GM18502 (cell line): ENCODE measurements around the gene SRGAP2C.
"Not testable (repeated sequence)": the region's sequence is repeated elsewhere in the genome, so short reads cannot be mapped to it uniquely, and the experiment has no call there.

Experiments used
- ATAC-seq: cut with Tn5 transposase; IDR thresholded peaks from one replicate; pipeline ENCODE4 v1.9.1; 2021; ENCODE audit warnings: mild to moderate bottlenecking; ENCODE audit not compliant: unreplicated experiment, poor library complexity

The SRGAP2C gene

DNA sequence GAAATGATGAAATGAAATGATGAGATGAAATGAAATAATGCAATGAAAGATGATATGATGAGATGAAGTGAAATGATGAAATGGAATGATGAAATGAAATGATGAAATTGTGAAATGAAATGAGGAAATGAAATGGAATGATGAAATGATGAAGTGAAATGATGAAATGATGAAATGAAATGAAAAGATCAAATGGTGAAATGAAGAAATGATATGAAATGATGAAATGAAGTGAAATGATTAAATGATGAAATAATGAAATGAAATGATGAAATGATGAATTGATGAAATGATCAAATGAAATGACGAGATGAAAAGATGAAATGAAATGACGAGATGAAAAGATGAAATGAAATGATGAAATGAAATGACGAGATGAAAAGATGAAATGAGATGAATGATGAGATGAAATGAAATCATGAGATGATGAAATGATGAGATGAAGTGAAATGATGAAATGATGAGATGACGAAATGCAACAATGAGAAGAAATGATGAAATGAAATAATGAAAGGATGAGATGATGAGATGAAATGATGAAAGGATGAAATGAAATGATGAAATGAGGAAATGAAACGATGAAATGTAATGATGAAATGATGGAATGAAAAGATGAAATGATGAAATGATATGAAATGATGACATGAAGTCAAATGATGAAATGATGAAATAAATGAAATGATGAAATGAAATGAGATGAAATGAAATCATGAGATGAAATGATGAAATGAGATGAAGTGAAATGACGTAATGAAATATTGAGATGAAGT, 216.0 kb downstream of the SRGAP2C start:
- ATAC-seq: not testable (repeated sequence)

DNA sequence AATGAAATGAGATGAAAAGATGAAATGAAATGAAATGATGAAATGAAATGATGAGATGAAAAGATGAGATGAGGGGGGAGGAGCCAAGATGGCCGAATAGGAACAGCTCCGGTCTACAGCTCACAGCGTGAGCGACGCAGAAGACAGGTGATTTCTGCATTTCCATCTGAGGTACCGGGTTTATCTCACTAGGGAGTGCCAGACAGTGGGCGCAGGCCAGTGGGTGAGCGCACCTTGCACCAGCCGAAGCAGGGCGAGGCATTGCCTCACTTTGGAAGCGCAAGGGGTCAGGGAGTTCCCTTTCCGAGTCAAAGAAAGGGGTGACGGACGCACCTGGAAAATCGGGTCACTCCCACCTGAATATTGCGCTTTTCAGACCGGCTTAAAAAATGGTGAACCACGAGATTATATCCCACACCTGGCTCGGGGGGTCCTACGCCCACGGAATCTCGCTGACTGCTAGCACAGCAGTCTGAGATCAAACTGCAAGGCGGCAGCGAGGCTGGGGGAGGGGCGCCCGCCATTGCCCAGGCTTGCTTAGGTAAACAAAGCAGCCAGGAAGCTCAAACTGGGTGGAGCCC, 216.7 kb downstream of the SRGAP2C start:
- ATAC-seq: not testable (repeated sequence)

DNA sequence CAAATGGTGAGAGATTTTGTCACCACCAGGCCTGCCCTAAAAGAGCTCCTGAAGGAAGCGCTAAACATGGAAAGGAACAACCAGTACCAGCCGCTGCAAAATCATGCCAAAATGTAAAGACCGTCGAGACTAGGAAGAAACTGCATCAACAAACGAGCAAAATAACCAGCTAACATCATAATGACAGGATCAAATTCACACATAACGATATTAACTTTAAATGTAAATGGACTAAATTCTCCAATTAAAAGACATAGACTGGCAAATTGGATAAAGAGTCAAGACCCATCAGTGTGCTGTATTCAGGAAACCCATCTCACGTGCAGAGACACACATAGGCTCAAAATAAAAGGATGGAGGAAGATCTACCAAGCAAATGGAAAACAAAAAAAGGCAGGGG, 218.5 kb downstream of the SRGAP2C start:
- ATAC-seq: not testable (repeated sequence)

DNA sequence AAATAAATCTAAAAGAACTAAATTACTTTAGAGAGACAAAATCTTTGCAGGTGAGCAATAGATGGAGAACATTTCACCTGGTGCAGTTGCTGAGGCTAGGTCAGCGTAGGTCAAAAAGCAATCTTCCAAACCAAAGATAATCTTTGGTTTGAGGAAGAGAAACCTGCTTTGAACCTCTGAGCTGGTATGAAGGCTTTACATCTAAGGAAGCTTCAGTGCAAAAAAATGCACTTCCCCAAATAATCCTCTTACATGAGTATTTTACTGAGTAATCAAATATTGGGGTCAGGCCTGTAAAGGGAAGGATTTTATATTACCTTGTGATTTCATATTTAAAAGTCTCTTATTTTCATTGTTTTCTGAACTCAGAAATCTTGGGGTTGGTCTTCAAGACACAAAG, 223.6 kb downstream of the SRGAP2C start:
- ATAC-seq: no peak

DNA sequence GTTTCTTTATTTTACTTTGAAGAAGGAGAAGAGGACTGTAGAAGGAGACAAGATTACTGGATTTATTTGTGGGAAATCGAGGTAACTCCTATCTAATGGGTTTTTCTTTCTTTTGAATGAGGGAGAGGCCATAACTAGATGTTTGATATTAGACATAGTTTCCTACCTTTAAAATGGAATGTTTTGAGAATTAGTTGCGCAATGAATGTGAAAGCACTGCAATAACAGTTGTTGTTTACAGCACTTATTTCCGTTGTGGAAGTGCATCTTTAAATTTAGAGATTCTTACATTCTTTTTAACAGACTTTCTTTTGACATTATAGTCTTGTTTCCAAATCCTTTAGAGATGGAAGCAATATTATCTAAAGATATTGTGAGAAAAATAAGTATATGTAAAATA, 229.0 kb downstream of the SRGAP2C start:
- no peak for ATAC-seq

DNA sequence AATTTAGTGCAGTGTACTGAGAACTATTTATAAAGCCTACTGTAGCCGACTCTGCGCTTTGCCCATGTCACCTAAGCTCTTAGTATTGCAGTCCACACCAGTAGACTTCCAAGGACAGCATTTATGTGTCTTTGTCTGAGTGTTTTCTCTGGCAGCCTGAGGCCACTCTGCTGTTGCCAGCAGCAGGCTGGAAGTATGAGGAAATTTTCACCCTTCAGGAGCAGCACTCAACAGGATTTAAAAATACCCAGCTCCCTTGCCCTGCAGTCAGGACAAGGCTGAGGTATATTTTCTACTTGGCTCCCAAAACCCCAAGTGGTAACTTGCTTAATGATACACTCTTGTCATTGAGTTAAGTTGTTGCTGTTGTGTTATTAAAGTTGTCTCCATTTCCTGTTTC, 230.1 kb downstream of the SRGAP2C start:
- ATAC-seq: no peak

DNA sequence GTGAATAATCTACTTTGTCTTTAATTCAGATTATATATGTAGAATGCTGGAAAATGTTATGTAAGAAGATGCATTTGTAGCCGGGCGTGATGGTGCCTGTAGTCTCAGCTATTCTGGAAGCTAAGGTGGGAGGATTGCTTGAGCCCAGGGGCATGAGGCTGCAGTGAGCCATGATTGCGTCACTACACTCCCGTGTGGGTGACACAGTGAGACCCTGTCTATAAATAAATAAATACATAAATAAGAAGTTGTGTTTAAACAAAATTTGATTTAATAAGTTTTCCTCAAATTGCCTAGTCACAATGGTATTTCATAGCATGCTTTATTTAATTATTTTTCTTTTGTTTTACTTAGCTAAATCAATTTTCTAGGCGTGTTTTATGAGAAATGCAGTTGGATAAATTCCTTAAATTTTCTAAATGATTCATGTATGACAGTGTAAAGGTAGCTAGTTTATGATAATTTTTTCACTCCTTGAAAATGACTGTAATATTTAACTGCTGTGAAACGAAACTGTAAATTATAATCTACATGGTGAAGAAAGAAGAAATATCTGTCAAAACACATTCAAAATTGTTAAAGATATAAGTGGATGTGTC, 232.6 kb downstream of the SRGAP2C start:
- ATAC-seq: no peak

DNA sequence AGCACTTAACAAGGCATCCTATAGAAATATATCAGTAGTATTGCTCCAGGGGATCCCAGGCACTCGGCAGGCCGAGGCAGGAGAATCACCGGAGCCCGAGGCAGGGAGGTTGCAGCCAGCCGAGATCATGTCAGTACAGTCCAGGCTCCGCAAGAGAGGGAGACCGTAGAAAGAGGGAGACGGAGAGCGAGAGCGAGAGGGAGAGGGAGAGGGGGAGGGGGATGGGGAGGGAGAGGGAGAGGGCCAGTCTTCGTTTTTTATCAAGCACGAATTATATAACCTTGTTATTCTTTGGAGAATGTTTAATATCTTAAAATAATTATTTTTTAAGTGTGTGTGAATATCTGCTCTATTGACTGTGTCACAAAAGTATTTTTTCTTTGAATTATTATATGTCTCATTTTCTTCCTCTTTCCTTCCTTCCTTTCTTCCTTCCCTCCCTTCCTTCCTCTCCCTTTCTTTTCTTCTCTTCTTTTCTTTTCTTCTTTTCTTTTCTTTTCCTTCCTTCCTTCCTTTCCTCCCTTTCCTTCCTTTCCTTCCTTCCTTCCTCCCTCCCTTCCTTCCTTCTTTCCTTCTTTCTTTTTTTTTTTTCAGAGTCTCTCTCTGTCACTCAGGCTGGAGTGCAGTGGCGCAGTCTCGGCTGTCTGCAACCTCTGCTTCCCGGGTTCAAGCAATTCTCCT, 233.7 kb downstream of the SRGAP2C start:
- ATAC-seq: no peak

DNA sequence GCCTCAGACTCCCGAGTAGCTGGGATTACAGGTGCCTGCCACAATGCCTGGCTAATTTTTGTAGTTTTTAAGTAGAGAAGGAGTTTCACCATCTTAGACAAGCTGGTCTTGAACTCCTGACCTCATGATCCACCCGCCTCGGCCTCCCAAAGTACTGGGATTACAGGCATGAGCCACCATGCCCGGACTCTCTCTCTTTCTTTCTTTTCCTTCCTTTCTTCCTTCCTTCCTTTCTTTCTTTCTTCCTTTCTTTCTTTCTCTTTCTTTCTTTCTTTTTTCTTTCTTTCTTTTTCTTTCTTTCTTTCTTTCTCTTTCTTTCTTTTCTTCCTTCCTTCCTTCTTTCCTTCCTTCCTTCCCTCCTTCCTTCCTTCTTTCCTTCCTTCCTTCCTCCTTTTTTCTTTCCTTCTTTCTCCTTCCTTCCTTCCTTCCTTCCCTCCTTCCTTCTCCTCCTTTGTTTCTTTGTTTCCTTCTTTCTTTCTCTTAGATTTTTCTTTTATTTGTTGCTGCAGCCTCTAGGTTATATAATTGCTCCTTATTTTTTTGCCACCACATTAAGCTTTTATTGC, 234.4 kb downstream of the SRGAP2C start:
- not testable (repeated sequence) for ATAC-seq

DNA sequence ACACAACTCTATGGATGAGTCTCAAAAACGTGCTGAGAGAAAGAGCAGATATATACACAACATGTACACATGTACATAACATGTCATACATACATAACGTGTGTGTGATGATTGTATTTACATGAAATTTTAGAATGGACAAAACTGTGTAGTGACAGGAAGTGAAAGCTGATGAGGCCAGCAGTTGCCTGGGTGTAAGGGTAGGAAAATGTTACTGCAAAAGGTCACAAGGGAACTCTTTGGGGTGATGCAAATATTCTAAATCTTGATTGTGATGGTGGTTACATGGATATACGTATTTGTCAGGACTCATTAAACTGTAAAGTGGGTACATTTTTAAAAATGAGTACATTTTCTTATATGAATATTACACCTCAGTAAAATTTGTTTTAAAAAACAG, 236.7 kb downstream of the SRGAP2C start:
- ATAC-seq: not testable (repeated sequence)

DNA sequence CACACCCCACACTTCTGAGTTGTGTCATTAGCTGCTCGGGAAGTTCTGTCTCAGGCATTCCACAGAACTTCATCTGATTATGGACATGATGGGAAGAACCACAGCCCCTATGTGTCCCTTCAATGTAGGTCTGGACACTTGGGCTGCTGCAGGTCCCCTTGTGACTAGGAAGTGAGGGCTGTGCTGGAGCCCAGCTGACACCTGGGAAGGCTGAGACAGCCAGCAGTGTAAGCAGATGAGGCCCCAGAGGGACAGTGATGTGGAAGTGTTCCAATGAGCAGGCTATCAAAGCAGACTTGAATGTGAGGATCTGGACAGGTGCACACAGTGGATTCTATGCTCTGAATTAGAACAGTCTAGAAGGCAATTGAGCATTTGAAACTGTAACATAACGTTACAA, 239.2 kb downstream of the SRGAP2C start:
- ATAC-seq: not testable (repeated sequence)

DNA sequence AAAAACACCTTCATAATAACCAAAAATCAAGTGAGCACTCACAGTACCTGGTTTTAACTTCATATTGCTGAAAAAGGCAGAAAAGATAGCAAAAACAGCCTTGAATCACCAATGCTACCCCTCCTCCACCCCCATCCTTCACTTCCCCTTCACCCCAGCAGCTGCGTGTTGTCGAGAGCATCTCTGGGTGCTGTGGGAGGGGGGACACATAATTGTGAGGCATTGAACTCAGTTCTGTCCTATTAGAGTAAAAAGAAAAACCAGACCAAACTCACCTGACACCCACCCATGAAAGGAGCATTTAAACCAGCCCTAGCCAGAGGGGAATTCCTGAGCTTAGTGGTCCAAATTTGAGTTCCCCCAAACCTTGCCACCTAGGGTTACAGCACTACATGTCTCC, 248.7 kb downstream of the SRGAP2C start:
- not testable (repeated sequence) for ATAC-seq

DNA sequence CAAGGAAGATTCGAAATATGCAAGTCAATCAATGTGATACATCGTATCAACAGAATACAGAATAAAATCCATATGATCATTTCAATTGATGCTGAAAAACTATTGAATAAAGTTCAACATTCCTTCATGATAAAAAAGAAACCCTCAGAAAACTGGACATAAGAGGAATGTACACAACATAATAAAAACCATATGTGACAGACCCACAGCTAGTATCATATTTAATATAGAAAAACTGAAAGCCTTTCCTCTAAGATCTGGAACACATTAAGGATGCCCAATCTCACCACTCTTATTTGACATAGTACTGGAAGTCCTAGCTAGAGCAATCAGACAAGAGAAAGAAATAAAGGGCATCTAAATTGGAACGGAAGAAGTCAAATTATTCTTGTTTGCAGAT, 254.1 kb downstream of the SRGAP2C start:
- not testable (repeated sequence) for ATAC-seq

DNA sequence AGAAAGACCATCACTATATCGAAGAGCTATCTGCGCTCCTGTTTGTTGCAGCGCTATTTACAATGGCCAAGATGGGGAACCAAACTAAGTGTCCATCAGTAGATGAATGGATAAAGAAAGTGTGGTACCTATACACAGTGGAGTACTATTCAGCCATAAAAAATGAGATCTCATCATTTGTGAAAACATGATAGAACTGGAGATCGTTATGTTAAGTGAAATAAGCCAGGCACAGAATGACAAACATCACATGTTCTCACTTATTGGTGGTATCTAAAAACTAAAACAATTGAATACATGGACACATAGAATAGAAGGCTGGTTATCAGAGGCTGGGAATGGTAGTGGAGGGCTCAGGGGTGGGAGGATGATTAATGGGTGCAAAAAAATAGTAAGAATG, 256.2 kb downstream of the SRGAP2C start:
- ATAC-seq: no peak
